Heart left ventricle (tissue), 13 donors: ENCODE data around the gene PREX1.

Experiments
- POLR2A ChIP-seq, 2 donors: fragments of 450-650 bp; IDR thresholded peaks; one replicate each; pipeline ENCODE4 v1.6.1; 2017; ENCODE audit warnings: antibody characterized with exemption in 2 of 2, mild to moderate bottlenecking in 2 of 2, moderate library complexity in 2 of 2
- TF ChIP-seq, protein P1 (sequence below), 12 donors: fragments of 200-600 bp; sonication (generic) in 4 of 12; IDR thresholded peaks; one replicate each; pipeline versions ENCODE4 v1.5.0 to v1.8.0; 2018 to 2022; ENCODE audit warnings: antibody characterized with exemption in 12 of 12, mild to moderate bottlenecking in 5 of 12
- donor health status: ischemic (EF 13 %, LVEDD 7.1; RV severe dilation, severe dysfunction).
- donor health status: DM: no; HTN: yes; CAD: no.
- donor health status: DM: no; HTN: no; CAD: no.
- donor health status: ischemic (EF 25% LVEDD 6.9; RV normal size, moderate dysfunction).
- donor health status: ischemic (EF 25% LVEDD 5.7; RV mildly dilated, moderate dysfunction).
- donor health status: ischemic (EF 35%, LVEDD 5.7; RV mildly dilated, moderate dysfunction).
- donor health status: nonischemic (EF 11% LVEDD 7.7; RV severe dilation, severe dysfunction).
- donor health status: DM: yes; HTN: yes; CAD: no.
- donor health status: PGD.
- donor health status: ischemic (EF 29% LVEDD 5.4; RV normal size, mild dysfunction).
- donor health status: nonischemic (EF 23%, LVEDD 6.1; RV moderate dilation, normal function).

- no peak for TF ChIP-seq POLR2A (IDR thresholded peaks at IDR 0.05)
- TF ChIP-seq, protein P1, sequence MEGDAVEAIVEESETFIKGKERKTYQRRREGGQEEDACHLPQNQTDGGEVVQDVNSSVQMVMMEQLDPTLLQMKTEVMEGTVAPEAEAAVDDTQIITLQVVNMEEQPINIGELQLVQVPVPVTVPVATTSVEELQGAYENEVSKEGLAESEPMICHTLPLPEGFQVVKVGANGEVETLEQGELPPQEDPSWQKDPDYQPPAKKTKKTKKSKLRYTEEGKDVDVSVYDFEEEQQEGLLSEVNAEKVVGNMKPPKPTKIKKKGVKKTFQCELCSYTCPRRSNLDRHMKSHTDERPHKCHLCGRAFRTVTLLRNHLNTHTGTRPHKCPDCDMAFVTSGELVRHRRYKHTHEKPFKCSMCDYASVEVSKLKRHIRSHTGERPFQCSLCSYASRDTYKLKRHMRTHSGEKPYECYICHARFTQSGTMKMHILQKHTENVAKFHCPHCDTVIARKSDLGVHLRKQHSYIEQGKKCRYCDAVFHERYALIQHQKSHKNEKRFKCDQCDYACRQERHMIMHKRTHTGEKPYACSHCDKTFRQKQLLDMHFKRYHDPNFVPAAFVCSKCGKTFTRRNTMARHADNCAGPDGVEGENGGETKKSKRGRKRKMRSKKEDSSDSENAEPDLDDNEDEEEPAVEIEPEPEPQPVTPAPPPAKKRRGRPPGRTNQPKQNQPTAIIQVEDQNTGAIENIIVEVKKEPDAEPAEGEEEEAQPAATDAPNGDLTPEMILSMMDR (IDR thresholded peaks at IDR 0.05), result no peak
Measured at GRCh38 chr20:48751871-48752270, 75.9 kb downstream of the PREX1 start.
